Measurements from ENCODE around the gene CLOCK. TPM values are rescaled to one million over a fixed set of nuclear protein-coding genes. Genes with fewer than 3 reads are reported as not detected.

Gene CLOCK
- total RNA-seq, 2 experiments from 2014 or later: 11.3 to 11.4 TPM

DNA sequence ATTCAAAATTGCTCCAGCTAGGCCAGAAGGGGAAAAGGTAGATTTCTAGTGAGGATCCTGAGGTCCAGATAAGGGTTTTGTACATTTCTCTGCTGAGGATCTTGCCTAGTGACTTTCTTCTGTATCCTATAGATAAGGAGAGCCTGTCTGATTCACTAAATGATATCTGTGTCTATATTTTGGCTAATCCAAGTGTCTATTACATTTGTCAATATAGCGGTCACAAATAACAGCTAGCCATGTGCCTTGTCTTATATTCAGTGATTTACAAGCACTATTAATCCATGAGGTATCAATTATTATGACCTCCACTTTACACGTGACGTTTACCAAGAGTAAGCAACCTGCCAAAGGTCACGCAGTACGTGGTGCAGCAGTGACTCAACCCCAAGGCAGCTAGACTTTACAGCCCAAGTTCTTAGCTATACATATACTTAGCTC, 109.3 kb downstream of the CLOCK start:
- no peaks in the 10 kb centered on the region for H3K9me3 Mint-ChIP-seq
- no peak for DNase-seq
- no peaks in the 10 kb centered on the region for H3K27me3 Mint-ChIP-seq
- peaks cover 13% of the 10 kb centered on the region for H3K36me3 Mint-ChIP-seq
- no peak overlapping the region for H3K4me3 Mint-ChIP-seq
- H3K4me1 Mint-ChIP-seq: peaks cover 17% of the 10 kb centered on the region
- H3K27ac Mint-ChIP-seq: no peak overlapping the region

DNA sequence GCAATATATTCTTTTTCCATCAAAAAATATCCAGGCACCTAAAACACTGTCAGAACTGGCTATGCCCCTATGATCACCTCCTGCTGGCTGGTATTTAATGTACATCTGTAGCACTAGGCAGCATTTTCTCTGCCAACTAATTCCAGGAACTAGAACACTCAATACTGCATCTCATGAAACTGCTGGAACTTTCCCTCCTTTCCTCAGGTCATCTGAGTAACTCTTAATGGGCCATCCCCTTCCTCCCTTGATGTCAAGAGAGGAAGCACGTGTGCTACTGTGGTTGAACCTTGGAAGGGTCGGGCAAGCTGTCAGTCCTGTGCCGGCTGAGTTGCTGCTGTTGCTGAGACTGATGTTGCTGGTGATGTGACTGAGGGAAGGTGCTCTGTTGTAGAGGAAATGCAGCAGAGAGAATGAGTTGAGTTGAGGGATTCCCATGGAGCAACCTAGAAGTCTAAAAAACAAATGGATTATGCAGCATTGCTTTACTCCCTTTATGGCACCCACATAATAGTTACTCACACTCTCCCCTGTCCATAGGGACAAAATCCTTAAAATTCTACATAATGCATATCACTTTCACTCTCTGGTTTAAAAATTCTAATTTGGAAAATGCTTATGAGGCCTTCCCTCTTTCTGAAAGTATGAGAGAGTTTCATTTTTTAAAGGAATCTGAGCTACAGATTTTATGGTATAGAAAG, 111.4 kb downstream of the CLOCK start:
- no peak overlapping the region for H3K4me3 Mint-ChIP-seq
- peak overlapping the region; percentile 57 for H3K27ac Mint-ChIP-seq
- peak; percentile 21 for DNase-seq
- H3K9me3 Mint-ChIP-seq: no peaks in the 10 kb centered on the region
- H3K36me3 Mint-ChIP-seq: peaks cover 10% of the 10 kb centered on the region
- H3K4me1 Mint-ChIP-seq: peaks cover 19% of the 10 kb centered on the region
- H3K27me3 Mint-ChIP-seq: no peaks in the 10 kb centered on the region

DNA sequence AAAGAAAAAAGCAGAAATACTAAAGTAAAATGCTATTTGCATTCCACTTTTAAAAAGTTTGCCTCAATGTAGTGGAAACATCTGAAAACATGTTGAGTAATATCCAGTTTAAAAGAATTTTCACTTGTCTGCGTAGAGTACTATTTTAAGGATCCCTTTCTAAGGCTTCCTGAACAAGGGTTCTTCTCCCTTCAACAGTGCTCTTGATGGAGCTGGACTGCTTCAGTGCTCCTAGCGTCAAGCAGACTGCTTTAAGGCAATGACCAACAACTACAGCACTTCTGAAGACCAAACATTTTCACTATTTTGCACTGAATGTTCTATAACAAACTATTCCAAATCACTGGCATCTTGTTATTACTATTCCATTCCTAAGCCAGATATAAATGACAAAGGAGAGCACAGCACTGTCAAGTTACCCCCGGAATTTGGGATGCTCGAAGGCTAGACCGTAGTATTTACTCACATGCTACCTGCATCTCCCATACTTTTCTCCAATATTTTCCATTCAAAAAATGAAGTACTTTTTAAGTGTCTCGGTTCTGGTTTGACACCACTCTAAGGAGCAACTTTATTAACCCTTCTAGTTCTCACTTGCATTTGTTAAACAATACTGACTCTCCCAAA, 114.9 kb downstream of the CLOCK start:
- H3K9me3 Mint-ChIP-seq: no peaks in the 10 kb centered on the region
- peaks cover 10% of the 10 kb centered on the region for H3K36me3 Mint-ChIP-seq
- no peaks in the 10 kb centered on the region for H3K27me3 Mint-ChIP-seq
- no peak overlapping the region for H3K27ac Mint-ChIP-seq
- H3K4me3 Mint-ChIP-seq: no peak overlapping the region
- no peak for DNase-seq
- peaks cover 19% of the 10 kb centered on the region for H3K4me1 Mint-ChIP-seq

DNA sequence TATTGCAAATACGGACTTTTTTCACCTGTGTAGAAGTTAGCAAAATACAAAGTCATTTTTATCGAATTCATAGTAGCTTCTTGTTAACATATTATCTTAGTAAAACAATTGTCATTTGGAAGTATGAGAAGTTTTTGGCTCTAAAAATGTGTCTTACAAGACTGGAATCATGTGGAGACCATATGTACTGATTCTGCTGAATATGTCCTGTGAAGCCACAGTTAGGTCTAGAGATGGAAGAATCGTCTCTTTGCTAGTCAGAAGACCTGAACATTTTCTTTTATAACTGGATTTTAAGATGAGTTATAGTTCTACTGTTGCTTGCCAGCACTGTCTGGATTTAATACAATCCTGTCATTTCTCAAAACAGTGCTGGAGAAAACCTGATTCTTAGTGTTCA, 121.9 kb downstream of the CLOCK start:
- H3K4me3 Mint-ChIP-seq: no peak overlapping the region
- DNase-seq: no peak
- H3K9me3 Mint-ChIP-seq: no peaks in the 10 kb centered on the region
- no peaks in the 10 kb centered on the region for H3K4me1 Mint-ChIP-seq
- no peak overlapping the region for H3K27ac Mint-ChIP-seq
- H3K36me3 Mint-ChIP-seq: peaks cover 27% of the 10 kb centered on the region
- H3K27me3 Mint-ChIP-seq: no peaks in the 10 kb centered on the region

DNA sequence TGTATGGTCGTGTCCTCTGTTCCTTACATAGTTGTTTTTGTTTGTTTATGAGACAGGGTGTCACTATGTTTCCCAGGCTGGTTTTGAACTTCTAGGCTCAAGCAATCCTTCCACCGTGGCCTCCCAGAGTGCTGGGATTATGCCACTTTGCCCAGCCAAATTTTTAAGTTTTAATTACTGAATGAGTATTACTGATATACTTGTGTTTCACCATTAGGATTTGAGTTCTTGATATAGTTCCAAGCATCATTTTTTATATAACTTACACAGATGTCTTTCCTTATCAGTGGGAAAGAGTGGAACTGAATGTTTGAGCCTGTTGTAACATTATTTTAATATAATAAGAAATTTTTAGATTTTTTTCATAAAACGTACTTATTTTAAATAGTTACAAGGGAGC, 130.5 kb downstream of the CLOCK start:
- Mint-ChIP-seq H3K36me3 (peaks cover 15% of the 10 kb centered on the region), H3K27me3 (no peaks in the 10 kb centered on the region), H3K27ac (no peak overlapping the region), H3K4me1 (no peaks in the 10 kb centered on the region), H3K4me3 (no peak overlapping the region), H3K9me3 (no peaks in the 10 kb centered on the region)
- no peak for DNase-seq

DNA sequence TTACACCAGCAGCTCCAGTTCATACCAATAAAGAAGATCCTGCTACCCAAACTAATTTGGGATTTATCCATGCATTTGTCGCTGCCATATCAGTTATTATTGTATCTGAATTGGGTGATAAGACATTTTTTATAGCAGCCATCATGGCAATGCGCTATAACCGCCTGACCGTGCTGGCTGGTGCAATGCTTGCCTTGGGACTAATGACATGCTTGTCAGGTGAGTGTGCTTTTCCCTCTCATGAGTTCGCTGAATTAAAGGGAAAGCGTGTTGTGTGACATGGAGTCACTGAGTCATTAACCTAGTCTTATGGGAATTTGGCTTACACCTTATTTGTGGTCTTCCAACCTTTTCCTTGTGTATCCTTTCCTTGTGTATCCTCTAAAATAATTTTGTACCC, 135.1 kb downstream of the CLOCK start:
- peaks cover 11% of the 10 kb centered on the region for H3K4me1 Mint-ChIP-seq
- no peaks in the 10 kb centered on the region for H3K27me3 Mint-ChIP-seq
- H3K36me3 Mint-ChIP-seq: peaks cover 4% of the 10 kb centered on the region
- no peak overlapping the region for H3K27ac Mint-ChIP-seq
- H3K9me3 Mint-ChIP-seq: no peaks in the 10 kb centered on the region
- DNase-seq: no peak
- no peak overlapping the region for H3K4me3 Mint-ChIP-seq

DNA sequence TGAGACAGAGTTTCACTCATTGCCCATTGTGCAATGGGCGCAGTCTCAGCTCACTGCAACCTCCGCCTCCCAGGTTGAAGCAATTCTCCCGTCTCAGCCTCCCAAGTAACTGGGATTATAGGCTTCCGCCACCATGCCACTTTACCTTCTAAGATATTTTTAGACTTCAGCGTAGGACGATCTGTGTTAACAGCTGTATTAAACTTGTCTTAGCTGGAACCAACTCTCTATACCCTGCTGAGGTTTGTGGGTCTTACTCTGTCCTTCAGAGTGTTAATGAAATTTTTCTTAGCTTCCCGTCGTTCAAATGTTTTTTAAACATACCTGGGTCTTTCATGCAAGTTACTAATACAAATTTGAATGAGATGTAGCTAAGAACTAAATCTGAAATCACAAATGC, 136.3 kb downstream of the CLOCK start:
- Mint-ChIP-seq H3K9me3 (no peaks in the 10 kb centered on the region), H3K27ac (peak overlapping the region; percentile 40), H3K36me3 (peaks cover 13% of the 10 kb centered on the region), H3K4me3 (no peak overlapping the region), H3K4me1 (peaks cover 18% of the 10 kb centered on the region), H3K27me3 (no peaks in the 10 kb centered on the region)
- DNase-seq: no peak

DNA sequence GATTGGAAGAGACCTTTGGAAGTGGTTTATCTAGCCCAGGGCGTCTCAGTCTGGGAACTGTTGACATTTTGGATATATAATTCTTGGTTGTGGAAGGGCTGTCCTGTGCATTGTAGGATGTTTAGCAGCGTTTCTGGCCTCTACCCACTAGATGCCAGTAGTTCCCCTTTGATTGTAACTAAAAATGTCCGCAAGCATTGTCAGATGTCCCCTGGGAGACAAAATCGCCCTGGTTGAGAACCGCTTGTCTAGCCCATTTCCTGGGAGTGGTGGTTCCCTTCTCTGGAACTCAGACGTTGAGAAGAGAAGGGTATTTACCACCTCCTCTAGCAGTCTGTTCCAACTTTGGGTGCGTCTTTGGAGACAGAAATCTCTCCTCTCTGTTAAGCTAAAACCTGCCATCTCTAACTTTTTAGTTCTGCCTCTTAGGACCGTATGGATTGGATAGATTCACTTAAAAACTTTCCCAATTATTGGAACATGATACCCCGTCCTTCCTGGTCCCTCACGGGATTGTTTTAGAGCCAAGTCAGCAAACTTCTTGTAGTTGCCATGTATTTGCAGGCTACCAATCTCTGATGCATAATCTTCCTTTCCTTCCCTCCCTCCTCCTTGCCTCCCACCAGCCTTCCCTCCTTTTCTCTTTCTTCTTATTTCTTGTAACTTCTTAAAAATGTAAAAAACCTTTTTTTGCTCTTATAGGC, 137.1 kb downstream of the CLOCK start:
- Mint-ChIP-seq H3K9me3 (no peaks in the 10 kb centered on the region), H3K27me3 (no peaks in the 10 kb centered on the region), H3K36me3 (peaks cover 18% of the 10 kb centered on the region), H3K4me3 (no peak overlapping the region), H3K27ac (no peak overlapping the region), H3K4me1 (peaks cover 19% of the 10 kb centered on the region)
- DNase-seq: no peak

DNA sequence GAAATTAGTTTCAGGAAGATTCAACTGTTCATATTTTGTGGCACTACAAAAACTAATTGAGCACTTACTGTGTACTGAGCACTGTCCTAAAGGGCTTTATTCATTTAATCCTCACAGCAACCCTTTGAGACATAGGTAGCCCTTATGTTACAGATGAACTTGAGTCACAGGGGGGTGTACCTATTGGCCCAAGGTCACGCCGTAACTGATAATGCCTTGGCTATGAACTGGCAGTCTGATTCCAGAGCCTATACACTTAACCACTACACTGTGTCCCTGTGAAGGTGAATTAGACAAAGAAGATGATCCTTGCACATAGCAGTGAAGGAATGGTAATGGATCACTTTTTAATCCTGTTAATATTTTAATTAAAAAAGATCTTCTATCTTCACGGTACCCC, 138.9 kb downstream of the CLOCK start:
- H3K36me3 Mint-ChIP-seq: peaks cover 29% of the 10 kb centered on the region
- peaks cover 26% of the 10 kb centered on the region for H3K4me1 Mint-ChIP-seq
- H3K27ac Mint-ChIP-seq: no peak overlapping the region
- no peaks in the 10 kb centered on the region for H3K9me3 Mint-ChIP-seq
- H3K4me3 Mint-ChIP-seq: no peak overlapping the region
- no peak for DNase-seq
- H3K27me3 Mint-ChIP-seq: no peaks in the 10 kb centered on the region

DNA sequence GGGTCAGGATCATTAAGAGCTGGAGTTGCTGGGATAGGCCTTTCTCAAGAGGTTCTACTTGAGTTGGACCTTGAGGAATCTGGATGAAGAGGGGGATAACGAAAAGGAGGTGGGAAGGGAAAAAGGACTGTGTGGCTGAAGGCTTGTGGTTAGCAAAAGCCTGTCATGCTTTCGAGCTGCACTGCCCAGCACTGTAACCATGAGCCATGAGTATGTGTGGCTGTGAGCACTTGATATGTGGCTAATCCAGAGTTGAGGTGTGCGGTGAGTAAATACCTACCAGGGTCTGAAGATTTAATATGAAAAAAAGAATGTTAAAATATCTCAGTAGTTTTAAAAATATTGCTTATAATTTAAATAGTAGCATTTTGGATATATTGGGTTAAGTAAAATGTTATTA, 139.6 kb downstream of the CLOCK start:
- Mint-ChIP-seq H3K27ac (no peak overlapping the region), H3K4me3 (no peak overlapping the region), H3K27me3 (no peaks in the 10 kb centered on the region), H3K4me1 (peaks cover 26% of the 10 kb centered on the region), H3K36me3 (peaks cover 29% of the 10 kb centered on the region), H3K9me3 (no peaks in the 10 kb centered on the region)
- no peak for DNase-seq

DNA sequence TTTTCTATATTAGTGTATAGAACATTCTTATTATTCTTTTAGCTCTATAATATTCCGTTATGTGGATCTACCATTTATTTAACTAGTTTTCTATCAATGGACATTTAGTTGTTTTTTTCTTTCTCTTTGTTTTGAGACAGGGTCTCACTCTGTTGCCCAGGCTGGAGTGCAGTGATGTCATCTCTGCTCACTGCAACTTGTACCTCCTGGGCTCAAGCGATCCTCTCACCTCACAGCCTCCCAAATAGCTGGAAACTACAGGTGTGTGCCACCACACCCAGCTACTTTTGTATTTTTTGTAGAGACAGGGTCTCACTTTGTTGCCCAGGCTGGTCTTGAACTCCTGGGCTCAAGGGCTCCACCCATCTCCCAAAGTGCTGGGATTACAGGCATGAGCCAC, 140.2 kb downstream of the CLOCK start:
- H3K36me3 Mint-ChIP-seq: peaks cover 29% of the 10 kb centered on the region

DNA sequence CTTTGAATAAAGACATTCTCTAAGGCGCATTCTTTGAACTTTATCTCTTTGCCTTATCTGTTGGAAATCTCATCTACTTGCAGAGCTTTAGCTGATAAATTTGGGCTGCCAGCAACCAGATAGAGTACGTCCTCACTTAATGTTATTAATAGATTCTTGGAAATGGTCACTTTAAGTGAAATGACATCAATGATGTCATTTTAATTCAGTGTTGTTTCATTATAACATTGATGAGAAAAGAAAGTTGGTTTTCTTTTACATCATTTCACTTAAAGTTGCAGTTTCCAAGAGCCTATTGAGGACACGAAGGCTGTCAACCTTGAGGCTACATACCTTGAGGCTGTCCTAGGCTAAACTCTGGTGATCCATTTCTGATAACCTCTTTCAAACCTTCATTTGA, 141.6 kb downstream of the CLOCK start:
- H3K4me1 Mint-ChIP-seq: peaks cover 39% of the 10 kb centered on the region
- no peaks in the 10 kb centered on the region for H3K27me3 Mint-ChIP-seq
- H3K4me3 Mint-ChIP-seq: no peak overlapping the region
- DNase-seq: no peak
- peaks cover 36% of the 10 kb centered on the region for H3K36me3 Mint-ChIP-seq
- no peaks in the 10 kb centered on the region for H3K9me3 Mint-ChIP-seq
- H3K27ac Mint-ChIP-seq: no peak overlapping the region

More for the DNA sequence above, 140.2 kb downstream of the CLOCK start:
- H3K27me3 Mint-ChIP-seq: no peaks in the 10 kb centered on the region
- no peaks in the 10 kb centered on the region for H3K9me3 Mint-ChIP-seq
- no peak overlapping the region for H3K27ac Mint-ChIP-seq
- peaks cover 26% of the 10 kb centered on the region for H3K4me1 Mint-ChIP-seq
- no peak for DNase-seq
- H3K4me3 Mint-ChIP-seq: no peak overlapping the region

DNA sequence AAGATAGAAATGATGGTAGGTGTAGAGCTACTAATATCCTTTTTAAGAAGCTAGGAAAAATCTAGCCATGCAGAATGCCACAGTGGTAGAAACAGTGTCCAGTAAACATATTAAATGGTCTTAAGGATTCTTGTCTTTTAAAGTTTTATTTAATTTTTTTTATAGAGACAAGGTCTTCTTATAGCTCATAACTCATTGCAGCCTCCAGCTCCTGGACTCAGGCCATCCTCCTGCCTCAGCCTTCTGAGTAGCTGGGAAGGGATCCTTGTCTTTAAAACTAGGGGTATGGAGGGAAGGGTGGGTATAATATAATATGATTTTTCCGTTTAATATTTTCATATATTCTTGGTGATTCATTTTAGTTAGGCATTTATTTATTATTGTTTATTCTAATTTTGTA, 147.1 kb downstream of the CLOCK start:
- Mint-ChIP-seq H3K36me3 (peaks cover 43% of the 10 kb centered on the region), H3K4me1 (peaks cover 49% of the 10 kb centered on the region), H3K27me3 (peaks cover 3% of the 10 kb centered on the region), H3K4me3 (peak overlapping the region; percentile 96), H3K27ac (no peak overlapping the region), H3K9me3 (no peaks in the 10 kb centered on the region)
- DNase-seq: no peak

DNA sequence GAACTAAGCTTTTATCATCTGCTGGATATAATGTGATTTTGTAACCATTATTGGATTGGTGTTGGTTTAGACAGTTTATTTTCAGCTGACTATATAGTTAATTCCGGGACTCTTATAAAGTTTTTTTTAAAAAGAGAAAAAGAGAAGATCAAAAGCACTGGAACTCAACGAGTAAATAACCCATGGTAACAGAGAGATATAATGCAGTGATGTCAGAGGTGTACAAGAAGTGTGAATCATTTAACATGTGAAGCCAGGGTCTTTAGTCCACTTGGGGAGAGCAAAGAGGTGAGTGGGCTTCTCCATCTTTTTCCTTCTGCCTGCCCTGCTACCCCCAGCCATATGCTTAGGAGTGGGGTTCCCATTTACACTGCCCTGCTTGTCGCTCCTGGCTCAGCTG, 147.7 kb downstream of the CLOCK start:
- Mint-ChIP-seq H3K9me3 (no peaks in the 10 kb centered on the region), H3K4me1 (peaks cover 47% of the 10 kb centered on the region)

DNA sequence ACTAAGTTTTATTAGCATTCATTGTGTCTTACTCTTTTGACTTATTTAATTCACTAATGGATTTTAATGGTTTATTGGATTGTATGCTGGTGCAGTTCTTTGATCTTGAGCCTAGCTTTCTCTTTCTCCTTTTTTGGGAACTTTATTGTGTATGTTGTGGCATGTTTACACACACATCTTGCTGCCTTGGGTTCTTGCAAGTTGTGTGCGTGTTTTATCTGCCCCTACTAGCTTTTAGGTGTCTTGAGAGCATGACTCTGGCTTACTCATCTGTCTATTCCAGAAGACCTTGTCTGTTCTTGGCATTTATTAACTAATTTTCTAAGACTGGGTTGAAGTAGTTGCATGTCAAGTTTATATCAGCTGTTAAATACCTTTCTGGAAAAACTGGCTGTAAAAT, 148.2 kb downstream of the CLOCK start:
- peak overlapping the region; percentile 96 for H3K4me3 Mint-ChIP-seq
- H3K27me3 Mint-ChIP-seq: peaks cover 3% of the 10 kb centered on the region
- no peak overlapping the region for H3K27ac Mint-ChIP-seq
- H3K4me1 Mint-ChIP-seq: peaks cover 44% of the 10 kb centered on the region
- H3K36me3 Mint-ChIP-seq: peaks cover 35% of the 10 kb centered on the region
- no peak for DNase-seq
- no peaks in the 10 kb centered on the region for H3K9me3 Mint-ChIP-seq

More for the DNA sequence above, 147.7 kb downstream of the CLOCK start:
- Mint-ChIP-seq H3K4me3 (peak overlapping the region; percentile 96), H3K36me3 (peaks cover 40% of the 10 kb centered on the region), H3K27me3 (peaks cover 3% of the 10 kb centered on the region), H3K27ac (no peak overlapping the region)
- DNase-seq: no peak

Data from activated naive CD8-positive, alpha-beta T cell treated with anti-CD3 and anti-CD28 coated beads for 36 hours (primary cell).